Right atrium auricular region (tissue), 2 donors: ENCODE data around the gene MGAT4B. TPM values are rescaled to one million over a fixed set of nuclear protein-coding genes. Genes with fewer than 3 reads are reported as not detected.

Source experiments
- DNase-seq: peaks from one replicate; pipeline ENCODE4 v3.0.0-alpha.2; 2019; ENCODE audit warnings: low spot score
- H3K27ac ChIP-seq, 2 donors: fragments of 200-600 bp; sonication (generic); 1 replicate in 1 of 2; 2 replicates in 1 of 2; pipeline ENCODE4 v1.5.1; 2016 to 2019
- H3K27me3 ChIP-seq, 2 donors: fragments of 200-600 bp; sonication (generic); one replicate each; pipeline versions ENCODE4 v1.5.1 to v1.6.0; 2017 to 2019
- H3K36me3 ChIP-seq: fragments of 200-600 bp; sonication (generic); one replicate; pipeline ENCODE4 v1.5.1; 2016
- H3K4me1 ChIP-seq, 2 donors: fragments of 200-600 bp; sonication (generic); one replicate each; pipeline versions ENCODE4 v1.5.1 to v1.6.0; 2017 to 2019
- H3K4me3 ChIP-seq, 2 donors: fragments of 200-600 bp; sonication (generic); 1 replicate in 1 of 2; 2 replicates in 1 of 2; pipeline ENCODE4 v1.5.1; 2017 to 2019; ENCODE audit warnings: mild to moderate bottlenecking in 1 of 2, moderate library complexity in 1 of 2
- H3K9me3 ChIP-seq, 2 donors: fragments of 200-600 bp; sonication (generic); one replicate each; pipeline ENCODE4 v1.5.1; 2019
- CTCF ChIP-seq, 2 donors: fragments of 200-600 bp; sonication (generic); IDR thresholded peaks; one replicate each; pipeline ENCODE4 v1.5.1; 2019; ENCODE audit warnings: antibody characterized with exemption in 2 of 2
- total RNA-seq, 2 donors: library from RNA; depleted of rRNA; stranded (reverse); fragments of >200 nt; gene quantifications; one replicate each; pipeline ENCODE4 v1.1.0, GENCODE V29; 2016

MGAT4B gene
- total RNA-seq, 2 donors from 2014 or later, result 71.7 to 77.1 TPM

- Histone ChIP-seq H3K9me3 (no peaks in the 10 kb centered on the region), H3K27ac (no peak overlapping the region), H3K27me3 (no peaks in the 10 kb centered on the region), H3K36me3 (peaks cover 32% of the 10 kb centered on the region), H3K4me3 (no peak overlapping the region), H3K4me1 (peaks cover 0 to 47% of the 10 kb centered on the region in 2 donors)
- no peak for DNase-seq
- TF ChIP-seq CTCF (IDR thresholded peaks at IDR 0.05), result no peak
These were observed 3.6 kb downstream of the MGAT4B start for GRCh38 chr5:179802950-179803562.

GRCh38 chr5:179802207-179802883, 4.3 kb downstream of the MGAT4B start:
- Histone ChIP-seq H3K9me3 (no peaks in the 10 kb centered on the region), H3K27ac (no peak overlapping the region), H3K36me3 (peaks cover 39% of the 10 kb centered on the region), H3K27me3 (no peaks in the 10 kb centered on the region), H3K4me3 (no peak overlapping the region), H3K4me1 (peaks cover 0 to 40% of the 10 kb centered on the region in 2 donors)
- no peak for DNase-seq
- no peak for TF ChIP-seq CTCF (IDR thresholded peaks at IDR 0.05)

GRCh38 chr5:179801304-179802206, 5.1 kb downstream of the MGAT4B start:
- H3K4me1 ChIP-seq, result peaks cover 0 to 44% of the 10 kb centered on the region in 2 donors
- H3K27ac ChIP-seq, result no peak overlapping the region
- DNase-seq, result no peak

GRCh38 chr5:179800696-179801201, 5.9 kb downstream of the MGAT4B start:
- Histone ChIP-seq H3K36me3 (peaks cover 42% of the 10 kb centered on the region), H3K9me3 (no peaks in the 10 kb centered on the region), H3K4me1 (peaks cover 0 to 48% of the 10 kb centered on the region in 2 donors), H3K27ac (no peak overlapping the region), H3K27me3 (no peaks in the 10 kb centered on the region), H3K4me3 (no peak overlapping the region)
- DNase-seq, result no peak
- TF ChIP-seq CTCF (IDR thresholded peaks at IDR 0.05), result no peak

More at GRCh38 chr5:179801304-179802206, 5.1 kb downstream of the MGAT4B start:
- no peaks in the 10 kb centered on the region for H3K27me3 ChIP-seq
- peak; percentile 41 to 79 for TF ChIP-seq CTCF (IDR thresholded peaks at IDR 0.05)
- H3K36me3 ChIP-seq, result peaks cover 42% of the 10 kb centered on the region
- H3K4me3 ChIP-seq, result no peak overlapping the region
- no peaks in the 10 kb centered on the region for H3K9me3 ChIP-seq

GRCh38 chr5:179800071-179800695, 6.5 kb downstream of the MGAT4B start:
- Histone ChIP-seq H3K4me3 (no peak overlapping the region), H3K9me3 (no peaks in the 10 kb centered on the region), H3K4me1 (peaks cover 0 to 49% of the 10 kb centered on the region in 2 donors), H3K36me3 (peaks cover 42% of the 10 kb centered on the region), H3K27me3 (no peaks in the 10 kb centered on the region), H3K27ac (no peak overlapping the region)
- no peak for DNase-seq
- no peak for TF ChIP-seq CTCF (IDR thresholded peaks at IDR 0.05)
